Panc1 (cell line): ENCODE measurements around the gene IARS1. TPM values are rescaled to one million over a fixed set of nuclear protein-coding genes. Genes with fewer than 3 reads are reported as not detected.

Experiments used
- ATAC-seq: fragments of 200-7000 bp; cut with Tn5 transposase; 2 replicates; pipeline ENCODE4 v1.9.1; 2020; ENCODE audit warnings: mild to moderate bottlenecking, moderate library complexity
- BruUV-seq: library from RNA; stranded (reverse); fragments of 400-500 nt; replicated peaks from 2 replicates; lab custom pipeline; 2021; lab: Mats Ljungman, UMichigan
- CTCF ChIA-PET: fragments of 300-600 bp; sonication (Branson Sonifier 250); formaldehyde crosslinking; loops from one replicate; lab custom pipeline; 2022; ENCODE audit warnings: antibody characterized with exemption; lab: Charles Lee
- POLR2A ChIA-PET: fragments of 300-600 bp; sonication (Branson Sonifier 250); formaldehyde crosslinking; loops from one replicate; lab custom pipeline; 2022; ENCODE audit warnings: antibody characterized with exemption; lab: Charles Lee
- DNase-seq: peaks from one replicate; pipeline ENCODE4 v3.0.0-alpha.2; 2010; ENCODE audit warnings: low read depth, low spot score
- H3K27ac ChIP-seq: 2 replicates; pipeline ENCODE4 v1.5.1; 2011; ENCODE audit warnings: mild to moderate bottlenecking, low read length, inconsistent platforms
- H3K27me3 ChIP-seq: fragments of 200-500 bp; sonication (Bioruptor generic); 2 replicates; pipeline ENCODE4 v1.6.0; 2014; ENCODE audit warnings: low read length, inconsistent platforms; ENCODE audit not compliant: control insufficient read depth, insufficient read depth
- H3K36me3 ChIP-seq: fragments of 200-500 bp; sonication (Bioruptor generic); 2 replicates; pipeline ENCODE4 v1.5.1; 2014; ENCODE audit warnings: inconsistent platforms, mild to moderate bottlenecking, low read length, moderate library complexity; ENCODE audit not compliant: control insufficient read depth, insufficient read depth
- H3K4me1 ChIP-seq: 2 replicates; pipeline ENCODE4 v1.5.1; 2011; ENCODE audit warnings: inconsistent platforms, mild to moderate bottlenecking, low read length, moderate library complexity; ENCODE audit not compliant: control insufficient read depth, insufficient read depth
- H3K4me3 ChIP-seq, 2 experiments: 2 replicates each; pipeline ENCODE4 v1.5.1; 2011 to 2012; ENCODE audit warnings: low read depth in 2 of 2, low read length in 2 of 2, mild to moderate bottlenecking in 2 of 2, inconsistent platforms in 1 of 2, moderate library complexity in 1 of 2
- H3K9me3 ChIP-seq: fragments of 200-500 bp; sonication (Bioruptor generic); 2 replicates; pipeline ENCODE4 v1.5.1; 2014; ENCODE audit warnings: low read depth, mild to moderate bottlenecking, inconsistent platforms, low read length, moderate library complexity; ENCODE audit not compliant: control insufficient read depth, insufficient read depth
- CTCF ChIP-seq: fragments of 450-650 bp; IDR thresholded peaks from 2 replicates; pipeline ENCODE4 v1.5.1; 2017; ENCODE audit warnings: mild to moderate bottlenecking
- POLR2AphosphoS5 ChIP-seq: IDR thresholded peaks from 2 replicates; pipeline ENCODE4 v1.6.1; 2012; ENCODE audit warnings: mild to moderate bottlenecking, low read depth, low read length, moderate library complexity
- REST ChIP-seq, 2 experiments: IDR thresholded peaks; 2 replicates each; pipeline ENCODE4 v1.6.1; 2011 to 2012; ENCODE audit warnings: low read depth in 2 of 2, control low read depth in 1 of 2, low read length in 1 of 2, mild to moderate bottlenecking in 1 of 2, moderate library complexity in 1 of 2; ENCODE audit not compliant: insufficient read depth in 1 of 2
- SIN3A ChIP-seq: IDR thresholded peaks from 2 replicates; pipeline ENCODE4 v1.6.1; 2012; ENCODE audit warnings: low read depth, mild to moderate bottlenecking, low read length, moderate library complexity, borderline replicate concordance; ENCODE audit not compliant: insufficient read depth
- TCF7L2 ChIP-seq: IDR thresholded peaks from 2 replicates; pipeline ENCODE4 v1.6.1; 2011; ENCODE audit warnings: mild to moderate bottlenecking, low read depth, low read length, inconsistent platforms
- in situ Hi-C: cut with HindIII; loops from 2 replicates; pipeline ENCODE4 v1.10.0; 2016; ENCODE audit warnings: low sequenced_read_pairs, low pct_unique_long_range_greater_than_20kb
- intact Hi-C: fragments of 100-400 bp; cut with micrococcal nuclease; formaldehyde crosslinking; loops from one replicate; pipeline ENCODE4 v1.10.0; 2022; ENCODE audit not compliant: unreplicated experiment
- total RNA-seq: library from RNA; stranded (reverse); gene quantifications from one replicate; pipeline ENCODE4 v1.2.1, GENCODE V29; 2021; ENCODE audit not compliant: unreplicated experiment

The IARS1 gene
- total RNA-seq, 1 experiment from 2014 or later = 116 TPM

GRCh38 chr9:92265154-92265553 is 28.3 kb downstream of the IARS1 start:
- intact Hi-C loops (no loop called here), in situ Hi-C loops (no loop called here)
- CTCF ChIA-PET = no interaction called here
- DNase-seq = no peak
- Histone ChIP-seq H3K27me3 (no peaks in the 10 kb centered on the region), H3K4me1 (no peaks in the 10 kb centered on the region), H3K36me3 (peaks cover 35% of the 10 kb centered on the region), H3K9me3 (no peaks in the 10 kb centered on the region), H3K27ac (no peak overlapping the region), H3K4me3 (no peak overlapping the region)
- ATAC-seq = no peak
- BruUV-seq = no TSS peak
- POLR2A ChIA-PET = no interaction called here
- no peak for TF ChIP-seq POLR2AphosphoS5
- TF ChIP-seq SIN3A = no peak
- no peak for TF ChIP-seq TCF7L2
- TF ChIP-seq CTCF = no peak
- TF ChIP-seq REST (IDR thresholded peaks at IDR 0.05; ENCODE audit: insufficient read depth in 1 of 2, low read depth in 2 of 2, low read length in 1 of 2) = no peak

GRCh38 chr9:92263131-92263530 is 30.4 kb downstream of the IARS1 start:
- TF ChIP-seq REST (IDR thresholded peaks at IDR 0.05; ENCODE audit: insufficient read depth in 1 of 2, low read depth in 2 of 2, low read length in 1 of 2) (no peak), POLR2AphosphoS5 (no peak), CTCF (no peak), TCF7L2 (no peak), SIN3A (no peak)
- Histone ChIP-seq H3K4me1 (no peaks in the 10 kb centered on the region), H3K4me3 (no peak overlapping the region), H3K27ac (no peak overlapping the region), H3K27me3 (no peaks in the 10 kb centered on the region), H3K36me3 (peaks cover 34% of the 10 kb centered on the region), H3K9me3 (no peaks in the 10 kb centered on the region)
- BruUV-seq = no TSS peak
- POLR2A ChIA-PET = no interaction called here
- CTCF ChIA-PET = no interaction called here
- in situ Hi-C loops = no loop called here
- ATAC-seq (no peak), DNase-seq (no peak)
- intact Hi-C loops = no loop called here
